ENCODE measurements around the gene MAPKAPK2. TPM values are rescaled to one million over a fixed set of nuclear protein-coding genes. Genes with fewer than 3 reads are reported as not detected.

The MAPKAPK2 gene
- total RNA-seq, 4 donors from 2014 or later: 115 to 207 (median 140) TPM

- Histone ChIP-seq H3K27ac (peak overlapping the region; percentile 93 to 98 (median 96)), H3K4me3 (no peak overlapping the region), H3K9me3 (no peaks in the 10 kb centered on the region), H3K4me1 (peaks cover 98 to 100% of the 10 kb centered on the region in 2 donors), H3K36me3 (no peaks in the 10 kb centered on the region), H3K27me3 (no peaks in the 10 kb centered on the region)
- ATAC-seq: no peak
- intact Hi-C loops (cut with DNase I; ENCODE audit: low total_unique reads) (loop anchor here (10.0 kb wide), 1 partner anchor 1116 kb away; no protein-coding TSS in a partner anchor), in situ Hi-C loops (cut with MboI; ENCODE audit: low sequenced_read_pairs in 4 of 4) (loop anchor here in 1 of 4 donors (25.0 kb wide), 1 partner anchor 1113 kb away; no protein-coding TSS in a partner anchor)
- no peak for TF ChIP-seq CTCF (IDR thresholded peaks at IDR 0.05 in 4 of 5, conservative IDR thresholded peaks at IDR 0.05 in 1 of 5)
- no peak for TF ChIP-seq POLR2A (IDR thresholded peaks at IDR 0.05)
- DNase-seq: no peak
Measured at GRCh38 chr1:206699000-206699586, 14.4 kb downstream of the MAPKAPK2 start.

GRCh38 chr1:206699626-206700025 lies 14.9 kb downstream of the MAPKAPK2 start:
- Histone ChIP-seq H3K4me1 (peaks cover 98 to 100% of the 10 kb centered on the region in 2 donors), H3K27me3 (no peaks in the 10 kb centered on the region), H3K27ac (peak overlapping the region; percentile 93 to 98 (median 96)), H3K4me3 (no peak overlapping the region), H3K9me3 (no peaks in the 10 kb centered on the region), H3K36me3 (no peaks in the 10 kb centered on the region)
- no peak for TF ChIP-seq POLR2A (IDR thresholded peaks at IDR 0.05)
- intact Hi-C loops (cut with DNase I; ENCODE audit: low total_unique reads) (loop anchor here (2.0 to 10.0 kb wide), 2 partner anchors 23 to 1115 kb away; no protein-coding TSS in a partner anchor), in situ Hi-C loops (cut with MboI; ENCODE audit: low sequenced_read_pairs in 4 of 4) (loop anchor here in 2 of 4 donors (25.0 kb wide), 3 partner anchors 613 to 1113 kb away; partner anchors contain the start of gene CD55 (in 1 of the 2))
- peak; percentile 81 to 88 for ATAC-seq
- peak; percentile 83 to 85 for DNase-seq

- ATAC-seq: peak; percentile 60 to 69
- peaks cover 98 to 100% of the 10 kb centered on the region in 2 donors for H3K4me1 ChIP-seq
- H3K27ac ChIP-seq: peak overlapping the region; percentile 93 to 98 (median 96)
- no peaks in the 10 kb centered on the region for H3K36me3 ChIP-seq
- TF ChIP-seq CTCF (IDR thresholded peaks at IDR 0.05 in 4 of 5, conservative IDR thresholded peaks at IDR 0.05 in 1 of 5) (no peak), POLR2A (IDR thresholded peaks at IDR 0.05) (peak in 1 of 2 donors; percentile 36)
- no peaks in the 10 kb centered on the region for H3K9me3 ChIP-seq
- no peaks in the 10 kb centered on the region for H3K27me3 ChIP-seq
- in situ Hi-C loops (cut with MboI; ENCODE audit: low sequenced_read_pairs in 4 of 4): loop anchor here in 2 of 4 donors (25.0 kb wide), 2 partner anchors 612 to 637 kb away; partner anchors contain the start of gene CD55 (in 1 of the 2)
- intact Hi-C loops (cut with DNase I; ENCODE audit: low total_unique reads): loop anchor here (2.0 kb wide), 1 partner anchor 22 kb away; no protein-coding TSS in a partner anchor
- peak; percentile 72 to 81 for DNase-seq
- peak overlapping the region in 1 of 4 donors; percentile 10 for H3K4me3 ChIP-seq
Measured at GRCh38 chr1:206700445-206701036, 15.8 kb downstream of the MAPKAPK2 start.

- peaks cover 98 to 100% of the 10 kb centered on the region in 2 donors for H3K4me1 ChIP-seq
- DNase-seq (no peak), ATAC-seq (no peak)
- intact Hi-C loops (cut with DNase I; ENCODE audit: low total_unique reads) (no loop called here), in situ Hi-C loops (cut with MboI; ENCODE audit: low sequenced_read_pairs in 4 of 4) (loop anchor here in 2 of 4 donors (25.0 kb wide), 2 partner anchors 610 to 635 kb away; partner anchors contain the start of gene CD55 (in 1 of the 2))
- H3K4me3 ChIP-seq: no peak overlapping the region
- TF ChIP-seq POLR2A (IDR thresholded peaks at IDR 0.05) (no peak), CTCF (IDR thresholded peaks at IDR 0.05 in 4 of 5, conservative IDR thresholded peaks at IDR 0.05 in 1 of 5) (no peak)
- H3K36me3 ChIP-seq: no peaks in the 10 kb centered on the region
- peak overlapping the region; percentile 93 to 98 (median 96) for H3K27ac ChIP-seq
- H3K27me3 ChIP-seq: no peaks in the 10 kb centered on the region
- H3K9me3 ChIP-seq: no peaks in the 10 kb centered on the region
Measured at GRCh38 chr1:206702260-206702659, 17.6 kb downstream of the MAPKAPK2 start.

GRCh38 chr1:206702803-206703202 lies 18.1 kb downstream of the MAPKAPK2 start:
- peaks cover 98 to 100% of the 10 kb centered on the region in 2 donors for H3K4me1 ChIP-seq
- intact Hi-C loops (cut with DNase I; ENCODE audit: low total_unique reads): no loop called here
- H3K27ac ChIP-seq: peak overlapping the region; percentile 93 to 98 (median 96)
- in situ Hi-C loops (cut with MboI; ENCODE audit: low sequenced_read_pairs in 4 of 4): loop anchor here in 2 of 4 donors (25.0 kb wide), 2 partner anchors 609 to 634 kb away; partner anchors contain the start of gene CD55 (in 1 of the 2)
- DNase-seq (no peak), ATAC-seq (no peak)
- H3K36me3 ChIP-seq: no peaks in the 10 kb centered on the region
- H3K9me3 ChIP-seq: no peaks in the 10 kb centered on the region
- TF ChIP-seq POLR2A (IDR thresholded peaks at IDR 0.05) (no peak), CTCF (IDR thresholded peaks at IDR 0.05 in 4 of 5, conservative IDR thresholded peaks at IDR 0.05 in 1 of 5) (no peak)
- no peaks in the 10 kb centered on the region for H3K27me3 ChIP-seq
- H3K4me3 ChIP-seq: no peak overlapping the region
